IPS-18c (cell line): ENCODE results near the gene TBR1.

Experiments used
- H3K4me3 ChIP-seq: 2 replicates; pipeline ENCODE4 v1.7.0; 2013; ENCODE audit warnings: low read depth, mild to moderate bottlenecking, low read length, moderate library complexity; ENCODE audit not compliant: insufficient read depth
- H3K9me3 ChIP-seq: one replicate; pipeline ENCODE4 v1.6.1; 2013; ENCODE audit warnings: mild to moderate bottlenecking, low read length, moderate library complexity; ENCODE audit not compliant: control insufficient read depth, insufficient read depth

Gene TBR1

GRCh38 chr2:161415987-161416707 lies at the start of gene TBR1:
Gene TBR1 (plus strand): TSS chr2:161416297. CDS start chr2:161416411, 114 bp downstream.
- Histone ChIP-seq H3K9me3 (no peaks in the 10 kb centered on the region), H3K4me3 (peak within 1 kb of the TSS; percentile 29; the same call in 1 of the 2 replicates)

DNA sequence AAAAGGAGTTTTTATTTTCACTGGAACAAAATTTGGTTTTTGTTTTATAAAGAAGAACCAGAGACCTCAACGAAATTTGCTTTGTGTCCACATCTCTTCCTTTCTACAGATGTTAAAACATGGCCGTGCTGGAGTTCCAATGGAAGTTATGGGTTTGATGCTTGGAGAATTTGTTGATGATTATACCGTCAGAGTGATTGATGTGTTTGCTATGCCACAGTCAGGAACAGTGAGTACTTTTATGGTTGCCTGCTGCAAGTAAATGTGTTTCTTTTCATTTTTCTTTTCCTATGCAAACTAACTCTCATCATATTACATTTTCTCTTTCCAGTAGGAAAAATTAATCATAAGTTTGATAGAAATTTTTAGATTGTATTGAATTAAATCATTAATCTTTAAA lies 48.4 kb upstream of the TBR1 start:
- H3K9me3 ChIP-seq: no peaks in the 10 kb centered on the region
- no peak overlapping the region for H3K4me3 ChIP-seq

DNA sequence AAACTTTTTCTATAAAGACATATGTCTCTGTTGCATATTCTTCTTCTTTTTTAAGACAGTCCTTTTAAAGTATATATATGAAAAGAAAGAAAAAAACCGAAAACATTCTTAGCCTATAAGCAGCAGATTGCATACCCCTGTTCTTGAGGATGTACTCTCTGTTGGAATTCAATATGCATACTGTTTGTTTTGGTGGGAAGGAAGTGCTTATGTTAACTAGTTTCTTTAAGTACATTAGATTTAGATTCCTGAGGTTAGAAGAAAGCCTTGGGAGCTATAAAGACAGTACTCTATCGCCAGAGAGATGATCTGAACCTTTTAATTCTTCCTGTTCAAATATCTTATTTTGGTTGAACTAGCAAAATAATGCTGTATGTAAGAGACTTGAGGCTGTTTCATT lies 46.8 kb upstream of the TBR1 start:
- Histone ChIP-seq H3K9me3 (no peaks in the 10 kb centered on the region), H3K4me3 (no peak overlapping the region)

DNA sequence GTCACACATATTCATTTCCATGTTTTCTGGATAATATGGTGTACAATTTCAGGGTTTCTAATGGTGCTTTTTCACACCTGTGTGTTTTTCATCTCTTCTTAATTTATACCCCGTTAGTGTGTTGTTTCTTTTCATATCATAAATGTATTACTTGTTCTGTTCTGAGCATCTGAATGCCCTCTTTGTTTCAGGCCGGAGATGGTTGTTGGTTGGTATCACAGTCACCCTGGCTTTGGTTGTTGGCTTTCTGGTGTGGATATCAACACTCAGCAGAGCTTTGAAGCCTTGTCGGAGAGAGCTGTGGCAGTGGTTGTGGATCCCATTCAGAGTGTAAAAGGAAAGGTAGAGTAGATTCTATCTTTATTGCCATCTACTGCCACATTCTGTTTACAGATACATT lies 45.1 kb upstream of the TBR1 start:
- Histone ChIP-seq H3K4me3 (no peak overlapping the region), H3K9me3 (no peaks in the 10 kb centered on the region)

DNA sequence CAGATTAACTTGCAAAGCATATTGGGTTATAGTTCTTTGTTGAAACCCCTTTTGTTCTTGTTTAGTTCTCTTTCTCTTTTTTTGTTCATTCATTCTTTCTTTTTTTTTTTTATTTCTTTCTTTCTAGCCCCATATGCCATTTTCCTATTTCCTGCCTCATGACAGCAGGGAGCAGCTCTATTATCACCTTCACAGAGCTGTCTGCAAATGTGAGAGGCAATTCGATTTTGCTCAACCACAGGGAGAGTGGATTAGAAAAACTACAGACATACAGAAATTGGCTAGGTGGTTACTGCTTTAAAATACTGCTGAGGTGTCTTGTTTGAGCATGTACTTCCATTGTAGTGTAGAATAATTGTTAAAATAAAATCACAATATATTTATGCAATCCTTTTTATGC lies 44.2 kb upstream of the TBR1 start:
- no peaks in the 10 kb centered on the region for H3K9me3 ChIP-seq
- H3K4me3 ChIP-seq: no peak overlapping the region

DNA sequence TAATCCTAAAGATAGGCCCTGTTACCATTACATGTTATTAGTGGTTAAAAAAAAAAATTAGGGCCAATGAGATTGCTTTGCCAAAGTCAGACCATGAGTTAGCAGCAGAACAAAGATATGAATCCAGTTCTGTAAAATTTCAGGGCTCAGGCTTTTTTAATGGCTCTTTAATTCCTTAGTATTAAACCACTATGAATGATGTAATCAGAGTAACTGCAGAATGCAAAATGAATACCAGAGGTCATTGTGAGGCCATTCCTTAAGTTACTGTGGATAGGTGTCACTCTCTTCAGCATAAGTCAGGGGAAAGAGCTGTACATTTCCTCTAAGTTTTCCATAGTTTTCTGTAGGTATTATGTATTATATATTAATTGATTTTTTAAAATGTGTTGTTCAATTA lies 42.2 kb upstream of the TBR1 start:
- Histone ChIP-seq H3K4me3 (no peak overlapping the region), H3K9me3 (no peaks in the 10 kb centered on the region)

GRCh38 chr2:161374446-161374845 lies 41.7 kb upstream of the TBR1 start:
- no peaks in the 10 kb centered on the region for H3K9me3 ChIP-seq
- no peak overlapping the region for H3K4me3 ChIP-seq

DNA sequence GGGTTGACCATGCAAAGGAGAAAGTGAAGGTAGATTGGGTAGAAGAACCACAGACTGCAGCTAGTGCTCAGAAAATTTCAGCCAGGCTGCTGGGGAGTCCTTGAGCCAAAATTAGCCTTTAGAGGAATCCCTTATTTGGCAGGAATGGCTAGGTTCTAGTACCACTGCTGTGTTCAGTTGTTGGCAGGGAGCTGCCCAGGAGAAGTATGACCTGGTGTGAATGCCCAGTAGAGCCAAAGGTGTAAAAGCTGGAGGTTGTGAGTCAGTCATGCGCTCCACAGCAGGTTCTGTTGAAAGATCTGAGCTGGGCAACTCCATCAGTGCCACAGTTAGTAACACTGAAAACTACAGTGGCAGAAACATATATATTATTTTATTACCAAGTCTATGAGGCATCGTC lies 36.4 kb upstream of the TBR1 start:
- Histone ChIP-seq H3K4me3 (no peak overlapping the region), H3K9me3 (no peaks in the 10 kb centered on the region)

- no peak overlapping the region for H3K4me3 ChIP-seq
- no peaks in the 10 kb centered on the region for H3K9me3 ChIP-seq
These were observed 34.6 kb upstream of the TBR1 start for GRCh38 chr2:161381546-161381945.

DNA sequence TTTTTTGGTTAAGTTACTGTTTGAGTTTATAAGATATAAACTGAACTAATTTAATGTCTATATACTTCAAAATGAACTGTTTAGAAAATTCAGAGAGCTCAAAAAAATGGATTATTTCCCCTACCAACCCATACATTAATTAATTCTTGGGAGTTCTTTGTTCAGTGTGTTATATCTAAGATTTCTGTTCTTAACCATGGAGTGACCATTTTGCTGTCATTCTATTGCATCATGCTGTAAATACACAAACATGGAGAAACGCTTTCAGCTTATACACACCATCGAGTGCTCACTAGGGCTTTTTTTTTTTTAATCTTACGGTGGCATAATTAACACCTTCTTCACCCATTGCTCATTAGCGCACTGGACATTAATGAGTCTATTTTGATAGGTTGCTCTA lies 33.4 kb upstream of the TBR1 start:
- no peaks in the 10 kb centered on the region for H3K9me3 ChIP-seq
- no peak overlapping the region for H3K4me3 ChIP-seq

GRCh38 chr2:161384864-161385263 lies 31.2 kb upstream of the TBR1 start:
- Histone ChIP-seq H3K4me3 (no peak overlapping the region), H3K9me3 (no peaks in the 10 kb centered on the region)

- H3K4me3 ChIP-seq: no peak overlapping the region
- H3K9me3 ChIP-seq: no peaks in the 10 kb centered on the region
These were observed 29.8 kb upstream of the TBR1 start for GRCh38 chr2:161386228-161386824.

- Histone ChIP-seq H3K4me3 (no peak overlapping the region), H3K9me3 (no peaks in the 10 kb centered on the region)
These were observed 27.8 kb upstream of the TBR1 start for GRCh38 chr2:161388146-161388779.

DNA sequence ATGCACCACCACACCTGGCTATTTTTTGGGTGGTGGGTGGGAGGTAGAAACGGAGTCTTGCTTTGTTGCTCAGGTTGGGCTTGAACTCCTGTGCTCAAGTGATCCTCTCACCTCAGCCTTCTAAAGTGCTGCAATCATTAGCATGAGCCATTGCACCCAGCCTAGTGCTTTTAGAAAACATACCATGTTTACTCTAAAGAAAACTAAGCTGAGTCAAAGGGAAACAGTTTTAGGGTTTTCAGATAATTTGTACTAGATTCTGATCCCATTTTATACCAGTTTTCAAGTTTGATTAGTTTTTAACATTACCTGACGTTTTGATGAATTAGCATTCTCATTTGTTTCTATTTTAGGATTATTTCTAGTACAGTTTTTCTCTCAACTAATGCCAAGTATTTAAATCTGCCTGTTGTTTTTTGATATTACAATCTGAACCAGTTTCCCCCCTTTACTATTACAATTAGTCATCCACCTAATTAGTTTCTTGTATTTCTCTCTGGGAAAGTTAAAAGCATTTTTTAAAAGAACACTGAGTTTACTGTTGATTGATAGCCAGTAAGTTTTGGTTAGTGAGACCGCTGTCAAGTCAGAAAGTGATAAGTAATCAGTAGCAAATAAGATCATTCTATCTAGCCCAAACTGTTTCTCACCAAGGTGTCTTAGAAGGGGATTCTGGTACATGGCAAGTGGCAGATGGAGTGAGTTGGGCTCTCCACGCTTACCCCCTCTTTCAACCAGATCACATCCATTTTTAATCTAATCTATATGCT lies 24.2 kb upstream of the TBR1 start:
- no peak overlapping the region for H3K4me3 ChIP-seq
- H3K9me3 ChIP-seq: no peaks in the 10 kb centered on the region

DNA sequence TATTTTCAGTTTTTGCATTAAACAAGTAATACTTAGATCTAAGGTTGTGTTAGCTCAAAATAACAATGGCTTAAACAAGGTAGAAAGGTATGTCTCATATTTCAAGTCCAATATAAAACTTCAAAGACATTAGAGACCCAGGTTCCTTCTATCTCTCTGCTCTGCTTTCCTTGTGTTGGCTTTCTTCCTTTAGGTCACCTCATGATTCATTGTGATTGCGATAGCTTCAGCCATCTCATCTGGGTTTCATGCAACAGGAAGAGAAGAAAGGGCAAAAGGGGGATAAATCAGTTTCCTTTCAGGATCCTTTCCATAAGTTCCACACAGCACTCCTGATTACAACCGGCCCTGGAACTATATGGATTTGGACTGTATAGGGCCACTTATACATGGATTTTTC lies 16.0 kb upstream of the TBR1 start:
- no peaks in the 10 kb centered on the region for H3K9me3 ChIP-seq
- H3K4me3 ChIP-seq: no peak overlapping the region

DNA sequence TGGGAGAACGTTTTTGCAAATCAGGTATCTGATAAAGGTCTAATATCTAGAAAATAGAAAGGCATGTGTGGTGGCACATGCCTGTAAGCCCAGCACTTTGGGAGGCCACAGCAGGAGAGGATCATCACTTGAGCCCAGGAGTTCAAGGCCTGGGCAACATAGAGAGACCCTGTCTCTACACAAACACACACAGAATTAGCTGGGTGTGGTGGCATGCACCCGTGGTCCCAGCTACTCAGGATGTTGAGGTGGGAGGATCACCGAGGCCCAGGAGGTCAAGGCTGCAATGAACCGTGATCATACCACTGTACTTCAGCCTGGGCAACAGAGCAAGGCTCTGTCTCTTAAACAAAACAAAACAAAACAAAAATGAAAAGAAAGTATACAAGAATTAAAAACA lies 13.8 kb upstream of the TBR1 start:
- no peaks in the 10 kb centered on the region for H3K9me3 ChIP-seq
- no peak overlapping the region for H3K4me3 ChIP-seq

- Histone ChIP-seq H3K9me3 (no peaks in the 10 kb centered on the region), H3K4me3 (no peak overlapping the region)
These were observed 9.8 kb upstream of the TBR1 start for GRCh38 chr2:161406316-161406715.

DNA sequence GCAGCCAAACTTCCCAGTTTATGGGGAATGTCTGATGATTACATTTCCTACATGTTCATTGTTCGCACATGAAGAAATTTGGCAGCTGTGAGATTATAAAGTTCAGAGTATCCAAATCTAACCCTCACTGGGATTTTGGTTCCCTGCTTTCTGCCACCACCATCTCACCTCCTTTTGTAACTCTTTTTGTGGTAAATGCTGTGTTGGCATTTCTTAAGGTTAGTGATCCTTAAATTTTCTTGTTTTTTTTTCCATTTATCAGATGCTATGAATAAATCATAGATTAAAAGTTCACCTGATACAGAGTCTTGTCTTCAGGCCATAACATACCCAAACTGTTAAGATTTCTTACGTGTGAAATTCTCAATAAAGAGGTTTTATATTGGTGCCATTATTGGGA lies 8.5 kb upstream of the TBR1 start:
- Histone ChIP-seq H3K4me3 (no peak overlapping the region), H3K9me3 (no peaks in the 10 kb centered on the region)
